GM23338 (cell line): ENCODE results near the gene NDUFB5.

ENCODE experiments used
- EZH2 ChIP-seq: fragments of 200-600 bp; sonication (generic); IDR thresholded peaks from one replicate; pipeline ENCODE4 v1.8.0; 2017; ENCODE audit warnings: antibody characterized with exemption, mild to moderate bottlenecking, low read depth; ENCODE audit not compliant: unreplicated experiment
- POLR2AphosphoS5 ChIP-seq: IDR thresholded peaks from 2 replicates; pipeline ENCODE4 v1.6.1; 2016; ENCODE audit warnings: antibody characterized with exemption, low read depth
- TF ChIP-seq, protein P1 (sequence below): IDR thresholded peaks from one replicate; pipeline ENCODE4 v1.6.1; 2018; ENCODE audit warnings: antibody characterized with exemption; ENCODE audit not compliant: unreplicated experiment
- TF ChIP-seq, protein P2 (sequence below), 2 experiments: fragments of 200-600 bp in 1 of 2; sonication (generic) in 1 of 2; conservative IDR thresholded peaks; 2 replicates each; pipeline versions ENCODE4 v1.5.1 to v1.6.1; 2016 to 2017; ENCODE audit warnings: antibody characterized with exemption in 2 of 2, low read depth in 2 of 2, mild to moderate bottlenecking in 2 of 2, moderate library complexity in 1 of 2

- TF ChIP-seq, protein P1, sequence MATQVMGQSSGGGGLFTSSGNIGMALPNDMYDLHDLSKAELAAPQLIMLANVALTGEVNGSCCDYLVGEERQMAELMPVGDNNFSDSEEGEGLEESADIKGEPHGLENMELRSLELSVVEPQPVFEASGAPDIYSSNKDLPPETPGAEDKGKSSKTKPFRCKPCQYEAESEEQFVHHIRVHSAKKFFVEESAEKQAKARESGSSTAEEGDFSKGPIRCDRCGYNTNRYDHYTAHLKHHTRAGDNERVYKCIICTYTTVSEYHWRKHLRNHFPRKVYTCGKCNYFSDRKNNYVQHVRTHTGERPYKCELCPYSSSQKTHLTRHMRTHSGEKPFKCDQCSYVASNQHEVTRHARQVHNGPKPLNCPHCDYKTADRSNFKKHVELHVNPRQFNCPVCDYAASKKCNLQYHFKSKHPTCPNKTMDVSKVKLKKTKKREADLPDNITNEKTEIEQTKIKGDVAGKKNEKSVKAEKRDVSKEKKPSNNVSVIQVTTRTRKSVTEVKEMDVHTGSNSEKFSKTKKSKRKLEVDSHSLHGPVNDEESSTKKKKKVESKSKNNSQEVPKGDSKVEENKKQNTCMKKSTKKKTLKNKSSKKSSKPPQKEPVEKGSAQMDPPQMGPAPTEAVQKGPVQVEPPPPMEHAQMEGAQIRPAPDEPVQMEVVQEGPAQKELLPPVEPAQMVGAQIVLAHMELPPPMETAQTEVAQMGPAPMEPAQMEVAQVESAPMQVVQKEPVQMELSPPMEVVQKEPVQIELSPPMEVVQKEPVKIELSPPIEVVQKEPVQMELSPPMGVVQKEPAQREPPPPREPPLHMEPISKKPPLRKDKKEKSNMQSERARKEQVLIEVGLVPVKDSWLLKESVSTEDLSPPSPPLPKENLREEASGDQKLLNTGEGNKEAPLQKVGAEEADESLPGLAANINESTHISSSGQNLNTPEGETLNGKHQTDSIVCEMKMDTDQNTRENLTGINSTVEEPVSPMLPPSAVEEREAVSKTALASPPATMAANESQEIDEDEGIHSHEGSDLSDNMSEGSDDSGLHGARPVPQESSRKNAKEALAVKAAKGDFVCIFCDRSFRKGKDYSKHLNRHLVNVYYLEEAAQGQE: no peak
- TF ChIP-seq, protein P2, sequence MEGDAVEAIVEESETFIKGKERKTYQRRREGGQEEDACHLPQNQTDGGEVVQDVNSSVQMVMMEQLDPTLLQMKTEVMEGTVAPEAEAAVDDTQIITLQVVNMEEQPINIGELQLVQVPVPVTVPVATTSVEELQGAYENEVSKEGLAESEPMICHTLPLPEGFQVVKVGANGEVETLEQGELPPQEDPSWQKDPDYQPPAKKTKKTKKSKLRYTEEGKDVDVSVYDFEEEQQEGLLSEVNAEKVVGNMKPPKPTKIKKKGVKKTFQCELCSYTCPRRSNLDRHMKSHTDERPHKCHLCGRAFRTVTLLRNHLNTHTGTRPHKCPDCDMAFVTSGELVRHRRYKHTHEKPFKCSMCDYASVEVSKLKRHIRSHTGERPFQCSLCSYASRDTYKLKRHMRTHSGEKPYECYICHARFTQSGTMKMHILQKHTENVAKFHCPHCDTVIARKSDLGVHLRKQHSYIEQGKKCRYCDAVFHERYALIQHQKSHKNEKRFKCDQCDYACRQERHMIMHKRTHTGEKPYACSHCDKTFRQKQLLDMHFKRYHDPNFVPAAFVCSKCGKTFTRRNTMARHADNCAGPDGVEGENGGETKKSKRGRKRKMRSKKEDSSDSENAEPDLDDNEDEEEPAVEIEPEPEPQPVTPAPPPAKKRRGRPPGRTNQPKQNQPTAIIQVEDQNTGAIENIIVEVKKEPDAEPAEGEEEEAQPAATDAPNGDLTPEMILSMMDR (conservative IDR thresholded peaks at IDR 0.05; ENCODE audit: low read depth in 2 of 2): no peak
- TF ChIP-seq EZH2: no peak
- TF ChIP-seq POLR2AphosphoS5: no peak
Measured at GRCh38 chr3:179610066-179610465, 5.5 kb downstream of the NDUFB5 start.
